Measurements from ENCODE around the gene SLC66A2.
"Not testable (repeated sequence)": the region's sequence is repeated elsewhere in the genome, so short reads cannot be mapped to it uniquely, and the experiment has no call there.

The SLC66A2 gene

DNA sequence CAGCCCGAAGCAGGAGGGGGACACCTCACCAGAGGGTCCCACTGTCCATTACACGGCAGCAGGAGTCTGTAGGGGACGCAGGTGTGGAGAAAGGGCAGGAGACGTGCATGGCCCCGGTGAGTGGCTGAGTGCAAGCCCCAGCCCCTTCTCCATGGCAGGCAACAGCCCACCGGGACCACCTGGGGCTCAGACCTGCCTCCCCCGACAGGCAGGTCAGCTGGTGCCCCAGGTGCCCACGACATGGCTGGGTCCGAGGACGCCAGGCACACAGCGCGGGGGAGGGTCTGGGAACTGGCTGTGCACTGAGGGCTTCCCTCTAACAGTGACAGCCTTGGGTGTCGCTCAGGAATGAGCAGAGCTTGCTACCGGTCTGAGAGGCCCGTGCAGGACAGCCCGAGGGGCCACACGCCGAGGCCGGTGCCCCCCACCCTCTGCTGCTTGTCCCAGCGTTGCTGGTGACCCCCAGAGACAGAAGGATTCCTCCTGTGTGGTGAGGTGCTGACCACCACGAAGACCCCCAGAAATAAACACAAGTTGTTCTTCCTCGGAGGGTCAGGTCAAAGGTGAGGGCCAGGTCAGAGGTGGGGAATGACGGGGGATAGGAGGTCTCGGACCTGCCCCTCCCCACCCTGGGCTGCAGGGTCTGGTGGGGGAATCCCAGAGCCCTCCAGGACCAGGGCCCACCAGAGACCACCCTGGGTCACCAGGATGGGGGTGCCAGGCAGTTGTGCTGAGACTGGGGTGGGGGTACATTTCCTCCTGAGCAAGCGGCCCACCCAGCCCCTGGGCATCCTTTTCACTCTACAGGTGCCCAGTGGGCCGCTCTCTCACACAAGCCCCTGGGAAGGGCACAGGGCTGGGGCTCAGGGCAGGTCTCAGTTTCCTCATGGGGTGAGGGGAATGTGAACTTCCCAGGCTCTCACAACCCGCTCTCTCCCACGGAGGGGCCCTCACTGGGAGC is 50.6 kb downstream of the SLC66A2 start:
- no peak for DNase-seq

DNA sequence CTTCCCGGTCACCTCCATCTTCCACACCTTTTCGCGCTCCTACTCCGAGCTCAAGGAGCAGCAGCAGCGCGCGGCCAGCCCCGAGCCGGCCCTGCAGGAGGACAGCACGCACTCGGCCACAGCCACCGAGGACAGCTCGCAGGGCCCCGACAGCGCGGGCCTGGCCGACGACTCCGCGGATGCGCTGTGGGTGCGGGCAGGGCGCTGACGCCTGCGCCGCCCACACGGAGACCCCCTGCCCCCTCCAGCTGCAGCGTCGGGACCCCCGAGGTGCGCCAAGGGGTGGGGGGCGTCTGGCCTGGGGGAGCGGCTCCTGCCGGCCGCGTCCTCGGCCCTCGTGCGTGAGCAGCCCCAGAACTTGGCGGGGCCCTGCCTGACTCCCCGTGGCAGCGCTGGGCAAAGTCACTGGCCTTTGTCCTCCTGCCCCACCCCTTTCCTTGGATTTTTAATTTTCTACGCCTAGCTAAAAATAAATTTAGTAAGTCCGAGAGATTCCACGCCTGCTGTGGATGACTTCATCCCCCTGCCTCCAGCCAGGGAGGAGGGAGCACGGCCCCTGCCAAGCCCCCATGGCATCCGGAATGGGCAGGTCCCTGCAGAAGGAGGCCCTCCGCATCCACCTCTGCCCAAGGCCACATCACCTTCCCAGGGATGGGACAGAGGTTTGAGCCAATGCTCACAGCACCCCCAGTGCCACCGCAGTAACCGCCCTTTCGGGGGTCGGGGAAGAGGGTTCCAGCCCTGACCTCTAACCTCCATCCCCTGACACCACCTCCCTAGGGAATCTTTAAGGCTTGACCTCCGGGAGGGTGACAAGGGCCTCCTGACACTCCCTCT is 51.6 kb downstream of the SLC66A2 start:
- DNase-seq = no peak

DNA sequence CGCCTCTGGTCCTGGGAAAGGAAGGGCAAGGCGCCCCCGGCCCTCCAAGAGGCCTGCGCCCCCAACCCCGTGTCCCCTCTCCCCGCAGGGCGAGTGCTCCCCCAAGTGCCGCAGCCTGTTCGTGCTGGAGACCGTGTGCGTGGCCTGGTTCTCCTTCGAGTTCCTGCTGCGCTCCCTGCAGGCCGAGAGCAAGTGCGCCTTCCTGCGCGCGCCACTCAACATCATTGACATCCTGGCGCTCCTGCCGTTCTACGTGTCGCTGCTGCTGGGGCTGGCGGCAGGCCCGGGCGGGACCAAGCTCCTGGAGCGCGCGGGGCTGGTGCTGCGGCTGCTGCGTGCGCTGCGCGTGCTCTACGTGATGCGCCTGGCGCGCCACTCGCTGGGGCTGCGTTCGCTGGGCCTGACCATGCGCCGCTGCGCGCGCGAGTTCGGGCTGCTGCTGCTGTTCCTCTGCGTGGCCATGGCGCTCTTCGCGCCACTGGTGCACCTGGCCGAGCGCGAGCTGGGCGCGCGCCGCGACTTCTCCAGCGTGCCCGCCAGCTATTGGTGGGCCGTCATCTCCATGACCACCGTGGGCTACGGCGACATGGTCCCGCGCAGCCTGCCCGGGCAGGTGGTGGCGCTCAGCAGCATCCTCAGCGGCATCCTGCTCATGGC is 52.4 kb downstream of the SLC66A2 start:
- DNase-seq = no peak

DNA sequence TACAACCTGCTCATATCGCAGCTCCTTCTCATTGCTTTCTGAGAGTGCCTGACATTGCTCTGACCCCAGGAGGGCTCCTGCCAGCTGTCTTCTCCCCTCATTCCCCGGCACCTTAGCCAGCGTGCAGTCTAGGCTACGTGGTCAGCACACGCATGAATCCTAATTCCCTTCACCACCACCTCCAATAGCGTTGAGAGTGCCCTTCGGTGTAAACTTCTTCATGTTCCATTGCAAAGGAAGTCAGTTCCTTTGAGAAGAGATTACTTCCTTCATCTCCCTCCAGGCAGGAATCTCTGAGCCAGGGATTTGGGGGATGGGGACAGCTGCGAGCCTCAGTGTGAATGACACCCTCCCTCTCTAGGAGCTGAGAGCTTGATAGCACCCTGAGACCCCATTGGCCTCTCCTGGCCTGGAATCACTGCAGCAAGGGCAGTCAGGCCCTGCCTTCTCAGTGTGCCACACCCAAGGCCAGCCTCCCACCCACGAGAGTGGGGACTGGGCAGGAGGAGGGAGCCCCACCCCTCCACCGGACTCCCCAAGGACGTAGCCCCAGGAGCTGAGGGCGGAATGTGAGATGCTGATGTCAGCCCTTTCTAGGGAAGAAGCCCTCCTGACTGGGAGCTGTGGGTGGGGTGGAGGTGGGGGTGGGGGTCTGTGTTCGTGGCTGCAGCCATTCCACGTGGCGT is 53.4 kb downstream of the SLC66A2 start:
- DNase-seq = no peak

DNA sequence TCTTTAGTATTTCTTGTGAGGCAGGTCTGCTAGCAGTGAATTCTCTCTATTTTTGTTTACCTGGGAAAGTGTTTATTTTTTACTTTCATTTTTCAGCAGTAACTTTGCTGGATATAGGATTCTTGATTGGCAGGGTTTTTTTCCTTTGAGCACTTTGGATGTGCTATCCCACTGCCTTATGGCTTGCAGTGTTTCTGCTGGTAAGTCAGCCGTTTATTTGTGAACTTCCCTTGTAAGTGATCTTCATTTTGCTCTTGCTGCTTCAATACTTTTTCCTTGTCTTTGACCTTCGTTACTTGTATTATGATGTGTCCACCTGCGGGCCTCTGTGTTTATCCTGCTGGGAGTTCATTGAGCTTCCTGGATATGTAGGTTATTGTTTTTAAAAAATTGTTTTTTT is 54.7 kb downstream of the SLC66A2 start:
- no peak for DNase-seq

DNA sequence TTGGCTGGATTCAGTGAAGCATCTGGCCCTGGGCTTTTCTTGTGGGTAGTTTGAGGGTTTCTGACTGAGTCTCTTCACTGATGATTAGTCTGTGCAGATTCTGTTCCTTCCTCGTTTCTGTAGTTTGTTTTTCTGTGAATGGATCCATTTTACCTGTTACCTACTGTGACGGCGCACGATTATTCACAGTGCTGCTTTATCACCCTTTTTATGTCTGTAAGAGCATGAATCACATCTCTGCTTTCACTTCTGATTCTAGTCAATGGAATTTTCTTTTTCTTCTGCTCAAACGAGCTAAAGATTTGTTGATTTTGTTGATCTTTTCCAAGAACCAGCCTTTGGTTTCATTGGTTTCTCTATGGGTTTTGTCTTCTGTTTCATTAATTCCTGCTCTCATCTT is 60.8 kb downstream of the SLC66A2 start:
- DNase-seq = no peak

DNA sequence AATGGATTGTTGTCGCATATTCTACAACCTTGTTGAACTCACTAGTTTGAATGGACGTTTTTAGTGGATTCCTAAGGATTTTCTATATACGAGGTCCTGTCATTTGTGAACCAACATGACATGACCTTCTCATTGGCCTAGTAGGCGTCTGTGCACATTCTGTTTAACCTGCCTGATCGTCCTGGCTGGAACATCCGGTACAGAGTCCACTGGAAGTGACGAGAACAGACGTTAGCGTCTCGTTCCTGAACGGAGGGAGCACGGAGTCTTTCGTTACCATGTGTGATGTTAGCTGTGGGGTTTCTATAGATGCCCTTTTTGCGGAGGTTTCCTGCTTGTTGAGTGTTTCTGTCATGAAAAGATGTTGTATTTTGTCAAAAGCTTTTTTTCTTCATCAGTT is 61.9 kb downstream of the SLC66A2 start:
- no peak for DNase-seq

DNA sequence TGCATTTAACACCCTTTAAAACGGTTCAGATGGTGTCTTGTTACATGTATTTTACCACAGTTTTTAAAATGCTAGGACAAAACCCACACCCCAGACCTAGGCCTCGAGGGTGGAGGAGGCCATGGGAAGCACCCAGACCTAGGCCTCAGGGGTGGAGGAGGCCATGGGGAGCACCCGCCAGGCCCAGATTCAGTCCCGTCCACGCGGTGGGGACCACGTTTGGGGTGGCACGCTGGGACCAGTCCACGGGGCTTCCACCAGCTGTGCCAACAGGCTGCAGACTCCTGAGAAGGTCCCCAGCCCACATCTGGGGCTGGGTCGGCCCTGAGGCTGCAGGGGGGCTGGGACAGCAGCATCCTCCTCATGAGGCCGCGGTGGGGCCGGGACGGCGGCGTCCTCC is 63.4 kb downstream of the SLC66A2 start:
- no peak for DNase-seq

DNA sequence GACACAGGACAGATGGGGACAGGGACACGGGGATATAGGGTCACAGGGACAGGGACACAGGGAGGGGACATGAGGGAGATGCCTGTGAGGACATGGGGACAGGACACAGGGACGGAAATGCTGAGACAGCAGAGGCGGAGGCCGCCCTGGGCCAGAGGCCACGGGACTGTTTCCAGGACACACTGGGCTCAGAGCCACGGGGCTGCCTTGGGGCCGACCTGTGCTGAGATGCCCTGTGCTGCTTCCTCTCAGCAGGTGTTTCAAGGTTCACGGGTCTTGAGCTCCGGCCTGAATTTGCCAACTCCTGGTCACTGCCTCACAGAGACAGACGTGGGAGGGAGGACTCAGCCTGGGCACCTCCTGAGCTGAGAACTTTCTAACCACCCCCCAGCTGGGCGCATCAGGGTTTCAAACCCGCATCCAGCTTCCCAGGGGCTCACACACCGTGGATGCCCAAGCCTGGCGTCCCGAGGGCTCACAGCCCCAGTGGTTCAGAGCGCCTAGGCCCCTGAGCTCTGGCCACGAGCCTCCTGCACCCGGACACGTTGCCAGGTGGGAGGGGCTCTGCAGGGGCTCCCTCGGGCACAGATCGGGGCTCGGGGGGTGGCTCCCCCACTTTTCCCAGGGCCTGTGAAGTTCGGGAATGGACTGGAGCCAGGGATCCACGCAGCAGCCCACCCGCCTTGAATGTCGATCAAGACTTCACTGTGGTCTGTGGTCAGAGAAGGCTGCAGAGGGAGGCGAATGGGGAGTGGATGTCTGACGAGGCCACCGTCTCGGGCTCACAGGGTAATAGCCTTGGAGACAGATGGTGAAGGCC is 64.1 kb downstream of the SLC66A2 start:
- no peak for DNase-seq

DNA sequence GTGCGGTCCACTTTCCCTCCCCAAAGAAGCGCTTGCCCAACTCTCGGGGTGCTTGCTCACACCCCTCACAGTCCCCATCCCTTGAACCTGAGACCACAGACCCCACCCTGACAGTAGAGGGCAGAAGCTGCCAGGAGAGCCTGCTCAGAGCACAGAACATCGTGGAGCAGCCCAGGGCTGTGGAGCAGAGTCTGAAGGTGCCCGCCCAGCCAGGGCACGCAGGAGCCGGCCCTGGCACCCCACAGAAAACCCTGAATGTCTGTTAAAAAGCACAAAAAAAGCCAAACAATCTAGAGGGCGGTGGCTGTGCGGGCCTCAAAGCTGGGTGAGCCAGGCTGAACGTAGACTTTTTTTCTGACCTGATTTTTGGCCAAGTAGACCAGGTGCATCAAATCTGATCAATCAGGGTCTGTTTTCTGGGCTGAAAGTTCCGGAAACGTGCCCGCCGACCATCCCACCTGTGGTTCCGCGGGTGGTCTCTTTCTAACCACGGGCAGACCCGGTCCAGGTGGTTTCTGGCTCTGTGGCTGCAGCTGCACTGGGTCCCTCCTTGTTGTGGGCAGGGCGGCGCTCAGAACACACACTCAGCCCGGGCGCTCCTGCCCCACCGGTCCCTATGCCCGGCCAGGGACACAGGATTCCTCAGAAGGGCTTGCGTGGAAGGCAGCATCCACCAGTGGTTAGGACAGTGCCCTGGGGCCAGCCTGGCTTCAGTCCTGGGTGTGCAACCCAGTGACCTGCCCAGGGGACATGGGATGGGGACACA is 66.3 kb downstream of the SLC66A2 start:
- DNase-seq = no peak

DNA sequence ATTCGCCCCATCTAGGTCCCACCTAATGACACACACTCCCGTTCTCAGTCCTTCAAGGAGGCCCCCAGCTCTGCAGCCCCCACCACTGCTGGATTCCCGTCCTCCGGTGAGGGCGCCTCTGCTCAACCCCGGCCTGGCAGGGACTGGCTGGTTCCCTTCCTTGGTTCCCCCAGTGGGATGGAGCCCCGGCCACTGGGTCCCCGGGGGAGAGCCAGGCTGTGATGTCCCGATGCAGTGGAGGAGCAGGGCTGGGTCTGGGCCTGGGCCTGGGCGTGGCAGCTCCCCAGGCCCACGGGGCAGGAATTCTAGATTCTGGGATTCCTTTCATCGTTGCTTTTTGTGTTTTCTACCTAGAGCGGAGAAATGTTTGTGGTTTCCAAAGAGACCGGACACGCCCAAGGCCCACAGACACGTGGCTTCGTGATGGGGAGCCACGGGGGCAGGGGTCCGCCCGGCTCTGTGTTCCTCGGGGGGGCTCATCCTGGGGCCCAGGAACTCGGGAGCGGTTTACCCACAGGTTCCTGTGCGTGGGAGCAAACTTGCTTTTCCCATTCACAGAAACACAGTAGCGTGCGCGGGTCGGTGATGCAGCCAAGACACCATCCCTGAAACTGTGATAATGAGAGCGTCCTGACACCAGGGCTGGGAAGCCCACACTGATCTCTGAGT is 67.0 kb downstream of the SLC66A2 start:
- no peak for DNase-seq

DNA sequence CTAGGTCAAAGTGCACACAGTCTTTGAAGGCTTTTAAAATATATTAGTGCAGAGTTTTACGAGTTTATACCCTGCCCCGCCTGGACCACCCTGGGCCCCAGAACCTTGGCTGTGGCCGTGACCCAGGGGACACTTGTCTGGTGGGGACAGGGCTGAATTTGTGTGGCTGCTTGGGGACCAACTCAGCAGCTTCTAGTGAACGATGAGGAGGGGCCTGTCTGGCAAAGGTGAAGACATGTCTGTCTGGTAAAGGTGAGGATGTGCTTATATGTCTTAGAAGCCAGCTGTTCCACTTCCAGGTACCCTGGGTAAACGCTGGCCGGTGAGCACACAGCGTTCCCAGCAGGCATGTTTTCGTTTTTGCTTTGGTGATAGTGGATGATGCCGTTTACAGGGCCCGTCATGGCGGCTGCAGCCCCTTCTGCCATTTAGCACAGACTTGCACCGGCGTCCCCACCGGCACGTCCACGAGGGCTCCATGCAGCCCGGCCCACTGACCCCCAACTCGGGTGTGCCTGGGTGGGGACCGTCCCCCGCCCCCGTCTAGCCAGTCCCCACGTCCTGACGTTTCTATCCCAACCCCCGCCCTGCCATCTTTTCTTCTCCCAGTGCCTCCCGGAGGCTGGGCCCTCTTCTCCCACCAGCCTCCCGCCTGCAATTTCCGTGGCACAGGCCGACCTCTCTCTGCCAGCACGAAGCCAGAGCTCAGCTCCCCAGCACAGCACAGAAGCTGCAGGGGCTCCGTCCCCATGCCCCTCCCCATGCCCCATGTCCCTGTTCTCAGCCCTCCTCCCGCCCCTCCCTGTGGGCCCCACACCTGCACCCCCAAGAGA is 67.8 kb downstream of the SLC66A2 start:
- DNase-seq = no peak

DNA sequence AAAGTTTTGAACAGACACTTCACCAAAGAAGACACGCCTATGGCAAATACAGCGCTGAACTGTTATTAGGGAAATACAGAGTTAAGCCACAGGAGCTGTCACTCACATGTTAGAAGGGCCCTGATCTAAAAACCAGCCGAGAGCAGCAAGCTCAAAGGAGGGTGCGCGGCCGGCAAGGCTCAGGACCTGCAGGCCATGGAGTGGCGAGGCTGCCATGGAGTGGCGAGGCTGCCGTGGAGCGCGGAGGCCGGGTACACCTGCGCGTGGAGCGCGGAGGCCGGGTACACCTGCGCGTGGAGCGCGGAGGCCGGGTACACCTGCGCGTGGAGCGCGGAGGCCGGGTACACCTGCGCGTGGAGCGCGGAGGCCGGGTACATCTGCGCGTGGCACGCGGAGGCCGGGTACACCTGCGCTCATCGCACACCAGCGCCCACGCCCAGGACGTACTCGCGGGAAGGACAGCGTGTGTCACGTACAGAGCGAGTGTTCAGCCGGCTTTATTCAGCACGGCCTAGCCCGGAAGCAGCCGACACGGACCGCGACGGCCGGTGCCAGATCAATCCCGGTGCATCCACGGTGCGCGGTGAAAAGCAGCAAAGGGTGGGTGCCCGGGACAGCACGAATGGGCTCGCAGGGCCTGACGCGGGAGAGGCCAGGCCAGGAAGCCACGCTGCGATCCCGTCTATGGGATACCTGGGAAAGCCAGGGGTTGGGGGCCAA is 68.8 kb downstream of the SLC66A2 start:
- DNase-seq = no peak

DNA sequence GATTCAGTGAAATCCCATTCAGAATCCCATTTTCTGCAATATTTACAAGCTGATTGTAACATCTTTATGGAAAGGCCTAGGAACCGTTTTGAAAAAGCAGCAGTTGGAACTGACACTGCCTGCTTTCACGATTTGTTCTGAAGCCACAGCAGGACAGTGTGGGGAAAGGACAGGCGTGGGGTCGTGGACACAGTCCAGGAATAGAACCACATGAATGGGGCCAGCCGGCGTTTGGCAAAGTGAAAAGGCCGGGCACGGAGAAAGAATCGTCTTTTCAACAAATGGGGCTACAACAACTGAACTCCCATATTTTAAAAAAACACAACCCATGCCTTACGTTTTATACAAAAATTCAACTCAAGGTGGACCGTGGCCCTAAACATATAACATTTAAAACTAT is 69.8 kb downstream of the SLC66A2 start:
- peak in 1 of 2 donors; percentile 28 for DNase-seq

DNA sequence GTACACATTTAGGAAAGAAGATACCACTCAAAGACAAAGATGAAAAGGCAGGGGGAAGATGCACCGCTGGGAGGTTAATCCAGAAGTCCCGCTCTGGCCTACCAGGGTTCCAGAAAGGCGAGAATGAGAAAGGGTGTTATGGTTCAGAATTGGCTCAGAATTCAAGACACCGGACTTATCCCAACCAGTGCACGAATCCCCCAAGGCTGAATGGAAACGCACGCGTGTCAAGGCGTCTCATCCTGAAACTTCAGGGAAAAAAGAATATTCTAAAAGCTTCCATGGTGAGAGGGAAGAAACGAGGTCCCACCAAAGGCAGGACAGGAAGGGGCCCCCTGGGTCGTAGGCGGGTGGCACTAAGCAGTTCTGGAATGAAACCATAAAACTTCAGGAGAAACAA is 71.9 kb downstream of the SLC66A2 start:
- DNase-seq = no peak

DNA sequence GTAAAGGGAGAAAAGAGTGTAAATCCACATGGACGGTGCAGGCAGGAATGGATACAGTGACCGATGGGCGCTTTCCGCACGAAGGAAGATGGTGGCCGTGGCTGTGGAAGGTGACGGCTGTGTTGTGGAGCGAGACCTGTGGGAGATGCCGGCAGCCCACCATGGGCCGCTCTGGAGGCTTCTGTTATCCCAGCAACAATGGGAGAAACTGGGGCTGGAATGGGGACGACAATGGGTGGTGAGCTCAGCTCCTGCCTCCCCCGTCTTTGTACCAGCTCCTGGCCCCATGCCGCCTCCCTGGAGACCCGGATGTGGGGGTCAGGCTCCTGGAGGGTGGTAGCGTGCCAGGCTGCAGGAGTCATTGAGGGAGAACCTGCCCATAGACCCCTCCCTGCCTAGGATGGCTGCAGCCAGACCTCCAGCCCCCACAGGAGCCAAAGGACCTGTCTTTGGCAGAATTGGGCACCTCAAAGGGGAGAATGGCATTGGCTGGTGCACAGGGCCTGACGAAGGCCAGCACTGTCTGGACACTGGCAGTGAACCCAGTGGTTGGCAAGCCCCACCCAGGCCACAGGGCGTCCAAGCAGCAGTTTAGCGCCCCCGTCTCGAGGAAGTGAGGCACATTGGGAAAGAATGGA is 72.6 kb downstream of the SLC66A2 start:
- no peak for DNase-seq

DNA sequence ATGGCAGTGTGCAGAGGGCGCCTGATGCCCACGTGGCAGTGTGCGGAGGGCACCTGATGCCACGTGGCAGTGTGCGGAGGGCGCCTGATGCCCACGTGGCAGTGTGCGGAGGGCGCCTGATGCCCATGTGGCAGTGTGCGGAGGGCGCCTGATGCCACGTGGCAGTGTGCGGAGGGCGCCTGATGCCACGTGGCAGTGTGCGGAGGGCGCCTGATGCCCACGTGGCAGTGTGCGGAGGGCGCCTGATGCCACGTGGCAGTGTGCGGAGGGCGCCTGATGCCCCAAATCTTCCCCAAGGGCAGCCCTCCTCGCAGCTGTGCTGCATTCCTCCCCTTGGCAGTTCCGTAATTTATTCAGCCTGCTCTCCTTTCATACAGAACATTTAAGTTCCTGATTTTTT is 73.2 kb downstream of the SLC66A2 start:
- DNase-seq = not testable (repeated sequence)

Data from hippocampal formation (tissue), 2 donors.